HL-60 (cell line): ENCODE data around the gene PIGT.

Experiments used
- DNase-seq, 2 experiments: peaks; one replicate each; pipeline ENCODE4 v3.0.0-alpha.2; 2010 to 2020; ENCODE audit warnings: low read depth in 1 of 2, low spot score in 1 of 2
- H3K27ac ChIP-seq: fragments of 250-450 bp; sonication (Bioruptor Pico); replicated peaks from 2 replicates; pipeline ENCODE4 v1.5.1; 2020; ENCODE audit warnings: mild to moderate bottlenecking, moderate library complexity
- H3K27me3 ChIP-seq: fragments of 250-450 bp; sonication (Bioruptor Pico); 2 replicates; pipeline ENCODE4 v1.5.1; 2021; ENCODE audit warnings: mild to moderate bottlenecking, moderate library complexity; ENCODE audit not compliant: insufficient read depth, poor library complexity, severe bottlenecking
- H3K4me3 ChIP-seq: replicated peaks from 2 replicates; pipeline ENCODE4 v1.5.1; 2011; ENCODE audit warnings: mild to moderate bottlenecking, control low read depth, low read length; ENCODE audit not compliant: insufficient read depth
- GABPA ChIP-seq: IDR thresholded peaks from 2 replicates; pipeline ENCODE4 v1.6.1; 2012; ENCODE audit warnings: low read depth
- POLR2AphosphoS5 ChIP-seq: IDR thresholded peaks from 2 replicates; pipeline ENCODE4 v1.6.1; 2012; ENCODE audit warnings: low read depth
- SPI1 ChIP-seq: IDR thresholded peaks from 2 replicates; pipeline ENCODE4 v1.6.1; 2012; ENCODE audit warnings: low read depth, mild to moderate bottlenecking, borderline replicate concordance
- TF ChIP-seq, protein P1 (sequence below): IDR thresholded peaks from one replicate; pipeline ENCODE4 v1.5.1; 2011; ENCODE audit warnings: low read length, control low read depth, inconsistent platforms; ENCODE audit not compliant: insufficient read depth
- TF ChIP-seq, protein P2 (sequence below): IDR thresholded peaks from 2 replicates; pipeline ENCODE4 v1.6.1; 2012; ENCODE audit warnings: low read depth; ENCODE audit not compliant: insufficient replicate concordance

Gene PIGT

DNA sequence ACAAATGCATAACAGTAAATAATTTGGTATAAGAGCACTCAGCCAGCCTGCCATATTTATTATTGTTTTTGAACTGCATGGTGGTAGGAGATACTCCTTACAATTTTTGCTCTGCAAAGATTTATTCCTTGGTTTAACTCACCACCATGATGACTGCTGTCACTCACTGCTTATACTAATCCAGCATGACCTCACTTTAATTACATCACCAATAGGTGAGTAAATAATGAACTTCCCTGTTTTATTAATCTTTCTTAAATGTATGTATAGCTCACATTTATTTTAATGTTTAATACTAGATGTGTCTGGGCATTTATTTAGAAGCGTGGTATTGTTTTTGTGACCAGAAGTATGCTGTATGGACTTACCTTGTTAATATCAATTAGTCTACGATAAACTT lies 25.0 kb upstream of the PIGT start:
- no peak overlapping the region for H3K4me3 ChIP-seq
- no peaks in the 10 kb centered on the region for H3K27me3 ChIP-seq
- H3K27ac ChIP-seq, result no peak overlapping the region
- TF ChIP-seq, protein P1, sequence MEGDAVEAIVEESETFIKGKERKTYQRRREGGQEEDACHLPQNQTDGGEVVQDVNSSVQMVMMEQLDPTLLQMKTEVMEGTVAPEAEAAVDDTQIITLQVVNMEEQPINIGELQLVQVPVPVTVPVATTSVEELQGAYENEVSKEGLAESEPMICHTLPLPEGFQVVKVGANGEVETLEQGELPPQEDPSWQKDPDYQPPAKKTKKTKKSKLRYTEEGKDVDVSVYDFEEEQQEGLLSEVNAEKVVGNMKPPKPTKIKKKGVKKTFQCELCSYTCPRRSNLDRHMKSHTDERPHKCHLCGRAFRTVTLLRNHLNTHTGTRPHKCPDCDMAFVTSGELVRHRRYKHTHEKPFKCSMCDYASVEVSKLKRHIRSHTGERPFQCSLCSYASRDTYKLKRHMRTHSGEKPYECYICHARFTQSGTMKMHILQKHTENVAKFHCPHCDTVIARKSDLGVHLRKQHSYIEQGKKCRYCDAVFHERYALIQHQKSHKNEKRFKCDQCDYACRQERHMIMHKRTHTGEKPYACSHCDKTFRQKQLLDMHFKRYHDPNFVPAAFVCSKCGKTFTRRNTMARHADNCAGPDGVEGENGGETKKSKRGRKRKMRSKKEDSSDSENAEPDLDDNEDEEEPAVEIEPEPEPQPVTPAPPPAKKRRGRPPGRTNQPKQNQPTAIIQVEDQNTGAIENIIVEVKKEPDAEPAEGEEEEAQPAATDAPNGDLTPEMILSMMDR, result no peak
- TF ChIP-seq, protein P2, sequence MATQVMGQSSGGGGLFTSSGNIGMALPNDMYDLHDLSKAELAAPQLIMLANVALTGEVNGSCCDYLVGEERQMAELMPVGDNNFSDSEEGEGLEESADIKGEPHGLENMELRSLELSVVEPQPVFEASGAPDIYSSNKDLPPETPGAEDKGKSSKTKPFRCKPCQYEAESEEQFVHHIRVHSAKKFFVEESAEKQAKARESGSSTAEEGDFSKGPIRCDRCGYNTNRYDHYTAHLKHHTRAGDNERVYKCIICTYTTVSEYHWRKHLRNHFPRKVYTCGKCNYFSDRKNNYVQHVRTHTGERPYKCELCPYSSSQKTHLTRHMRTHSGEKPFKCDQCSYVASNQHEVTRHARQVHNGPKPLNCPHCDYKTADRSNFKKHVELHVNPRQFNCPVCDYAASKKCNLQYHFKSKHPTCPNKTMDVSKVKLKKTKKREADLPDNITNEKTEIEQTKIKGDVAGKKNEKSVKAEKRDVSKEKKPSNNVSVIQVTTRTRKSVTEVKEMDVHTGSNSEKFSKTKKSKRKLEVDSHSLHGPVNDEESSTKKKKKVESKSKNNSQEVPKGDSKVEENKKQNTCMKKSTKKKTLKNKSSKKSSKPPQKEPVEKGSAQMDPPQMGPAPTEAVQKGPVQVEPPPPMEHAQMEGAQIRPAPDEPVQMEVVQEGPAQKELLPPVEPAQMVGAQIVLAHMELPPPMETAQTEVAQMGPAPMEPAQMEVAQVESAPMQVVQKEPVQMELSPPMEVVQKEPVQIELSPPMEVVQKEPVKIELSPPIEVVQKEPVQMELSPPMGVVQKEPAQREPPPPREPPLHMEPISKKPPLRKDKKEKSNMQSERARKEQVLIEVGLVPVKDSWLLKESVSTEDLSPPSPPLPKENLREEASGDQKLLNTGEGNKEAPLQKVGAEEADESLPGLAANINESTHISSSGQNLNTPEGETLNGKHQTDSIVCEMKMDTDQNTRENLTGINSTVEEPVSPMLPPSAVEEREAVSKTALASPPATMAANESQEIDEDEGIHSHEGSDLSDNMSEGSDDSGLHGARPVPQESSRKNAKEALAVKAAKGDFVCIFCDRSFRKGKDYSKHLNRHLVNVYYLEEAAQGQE, result no peak
- no peak for TF ChIP-seq POLR2AphosphoS5
- TF ChIP-seq SPI1, result no peak
- no peak for TF ChIP-seq GABPA
- no peak for DNase-seq

GRCh38 chr20:45391559-45391958 lies 24.4 kb upstream of the PIGT start:
- Histone ChIP-seq H3K27ac (no peak overlapping the region), H3K27me3 (no peaks in the 10 kb centered on the region), H3K4me3 (no peak overlapping the region)
- no peak for TF ChIP-seq SPI1
- TF ChIP-seq, protein P2, result no peak
- no peak for TF ChIP-seq GABPA
- TF ChIP-seq, protein P1, result no peak
- no peak for TF ChIP-seq POLR2AphosphoS5
- DNase-seq, result no peak

DNA sequence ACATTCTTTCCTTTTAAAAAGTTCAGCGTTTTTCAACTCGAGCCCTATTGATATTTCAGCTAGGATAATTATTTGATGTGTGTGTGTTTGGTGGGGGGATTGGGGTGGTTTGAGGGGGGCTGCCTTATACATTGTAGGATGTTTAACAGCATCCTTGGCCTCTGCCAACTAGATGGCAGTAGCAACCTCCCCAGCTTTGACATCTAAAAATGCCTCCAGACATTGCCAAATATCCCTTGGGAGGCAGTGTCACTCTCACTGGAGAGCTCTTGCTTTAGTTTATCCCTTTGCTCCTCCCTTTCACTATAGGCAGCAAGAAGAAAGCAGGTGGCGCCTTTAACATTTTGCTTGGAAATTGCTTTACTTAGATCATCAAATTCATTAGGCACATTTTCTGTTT lies 23.2 kb upstream of the PIGT start:
- no peaks in the 10 kb centered on the region for H3K27me3 ChIP-seq
- no peak overlapping the region for H3K4me3 ChIP-seq
- TF ChIP-seq GABPA (no peak), POLR2AphosphoS5 (no peak), SPI1 (no peak)
- TF ChIP-seq, protein P1, result no peak
- TF ChIP-seq, protein P2, result no peak
- H3K27ac ChIP-seq, result no peak overlapping the region
- DNase-seq, result no peak
